HepG2 (cell line): ENCODE measurements around the gene GRPEL2. TPM values are rescaled to one million over a fixed set of nuclear protein-coding genes. Genes with fewer than 3 reads are reported as not detected.

ENCODE experiments used
- ATAC-seq: fragments of 200-7000 bp; cut with Tn5 transposase; 3 replicates; pipeline ENCODE4 v1.9.1; 2020; ENCODE audit warnings: mild to moderate bottlenecking, moderate library complexity
- BruUV-seq: library from RNA; stranded (reverse); fragments of 400-500 nt; replicated peaks from 2 replicates; lab custom pipeline; 2021; lab: Mats Ljungman, UMichigan
- CTCF ChIA-PET: fragments of 300-600 bp; formaldehyde crosslinking; extraction: SDS; loops from one replicate; lab custom pipeline; 2021; ENCODE audit warnings: low total read pairs, inconsistent platforms, low intra/inter-chr PET ratio; lab: Yijun Ruan, JAX
- POLR2A ChIA-PET: fragments of 350-600 bp; sonication (Branson Sonifier 250); formaldehyde crosslinking; loops from one replicate; lab custom pipeline; 2020; ENCODE audit warnings: antibody characterized with exemption, inconsistent platforms; lab: Yijun Ruan, JAX
- DNase-seq: peaks from one replicate; pipeline ENCODE4 v3.0.0-alpha.2; 2015; ENCODE audit warnings: low spot score
- FAIRE-seq: peaks from 3 replicates; lab custom pipeline; 2011; peaks lifted over from hg19 to GRCh38; lab: Jason Lieb, UNC
- H2AFZ ChIP-seq: one replicate; pipeline ENCODE4 v1.6.1; 2011; ENCODE audit warnings: low read length, inconsistent platforms
- H3K27ac ChIP-seq: fragments of 300-600 bp; 3 replicates; pipeline ENCODE4 v1.8.0; 2011; ENCODE audit warnings: mixed run types, mild to moderate bottlenecking, mixed read lengths, low read length, inconsistent platforms; ENCODE audit not compliant: insufficient read depth; ENCODE audit errors: extremely low read length
- H3K27me3 ChIP-seq, 2 experiments: fragments of 200-600 bp in 1 of 2; 2 replicates in 1 of 2; 3 replicates in 1 of 2; pipeline versions ENCODE4 v1.6.0 to v1.8.0; 2011; ENCODE audit warnings: low read length in 2 of 2, mild to moderate bottlenecking in 2 of 2, moderate library complexity in 2 of 2, inconsistent platforms in 1 of 2; ENCODE audit not compliant: insufficient read depth in 2 of 2, control insufficient read depth in 1 of 2
- H3K36me3 ChIP-seq, 2 experiments: fragments of 200-600 bp in 1 of 2; replicated peaks in 1 of 2; 2 replicates in 1 of 2; 3 replicates in 1 of 2; pipeline versions ENCODE4 v1.5.1 to v1.8.0; 2011; ENCODE audit warnings: low read length in 2 of 2, inconsistent platforms in 1 of 2; ENCODE audit not compliant: insufficient read depth in 2 of 2, control insufficient read depth in 1 of 2
- H3K4me1 ChIP-seq: 2 replicates; pipeline ENCODE4 v1.5.1; 2012; ENCODE audit warnings: low read length, inconsistent platforms; ENCODE audit not compliant: insufficient read depth
- H3K4me2 ChIP-seq: 2 replicates; pipeline ENCODE4 v1.6.0; 2011; ENCODE audit warnings: low read depth, low read length, inconsistent platforms
- H3K4me3 ChIP-seq, 3 experiments: fragments of 200-600 bp in 1 of 3; sonication (generic), shearing (Covaris generic) in 1 of 3; replicated peaks in 1 of 3; 2 replicates each; pipeline ENCODE4 v1.5.1; 2011 to 2016; ENCODE audit warnings: low read length in 3 of 3, inconsistent platforms in 2 of 3, low read depth in 2 of 3, mild to moderate bottlenecking in 2 of 3, control low read depth in 1 of 3, mixed read lengths in 1 of 3; ENCODE audit not compliant: insufficient read depth in 1 of 3
- H3K79me2 ChIP-seq: one replicate; pipeline ENCODE4 v1.6.1; 2011; ENCODE audit warnings: low read length, inconsistent platforms; ENCODE audit not compliant: insufficient read depth
- H3K9ac ChIP-seq: 2 replicates; pipeline ENCODE4 v1.6.0; 2011; ENCODE audit warnings: mild to moderate bottlenecking, low read depth, low read length, inconsistent platforms; ENCODE audit not compliant: insufficient read depth
- H3K9me3 ChIP-seq: 2 replicates; pipeline ENCODE4 v1.5.1; 2012; ENCODE audit warnings: mild to moderate bottlenecking, low read length
- H4K20me1 ChIP-seq: 2 replicates; pipeline ENCODE4 v1.6.0; 2011; ENCODE audit warnings: inconsistent platforms, mild to moderate bottlenecking, low read length, moderate library complexity; ENCODE audit not compliant: insufficient read depth
- CBFB ChIP-seq: sonication (generic); formaldehyde crosslinking; IDR thresholded peaks from 2 replicates; pipeline ENCODE4 v1.4.0; 2020; ENCODE audit warnings: missing genetic modification reagents
- CREB1 ChIP-seq, 2 experiments: fragments of 450-650 bp in 1 of 2; IDR thresholded peaks; 2 replicates each; pipeline ENCODE4 v1.6.1; 2016 to 2017; ENCODE audit warnings: control low read depth in 1 of 2, mild to moderate bottlenecking in 1 of 2, missing compliant biosample characterization in 1 of 2, missing genetic modification characterization in 1 of 2
- DMTF1 ChIP-seq: sonication (generic); formaldehyde crosslinking; IDR thresholded peaks from 2 replicates; pipeline ENCODE4 v1.4.0; 2020; ENCODE audit warnings: mild to moderate bottlenecking, missing genetic modification reagents
- ERF ChIP-seq: IDR thresholded peaks from 2 replicates; pipeline ENCODE4 v1.6.1; 2018; ENCODE audit warnings: missing biosample characterization, missing genetic modification reagents
- FOXC1 ChIP-seq: sonication (generic); formaldehyde crosslinking; IDR thresholded peaks from 2 replicates; pipeline ENCODE4 v1.8.0; 2022; ENCODE audit warnings: mild to moderate bottlenecking, missing genetic modification reagents, borderline replicate concordance
- FOXM1 ChIP-seq: sonication (generic); formaldehyde crosslinking; IDR thresholded peaks from 2 replicates; pipeline ENCODE4 v1.5.0; 2020; ENCODE audit warnings: missing genetic modification reagents
- HIVEP1 ChIP-seq: sonication (generic); formaldehyde crosslinking; IDR thresholded peaks from 2 replicates; pipeline ENCODE4 v1.4.0; 2020; ENCODE audit warnings: mild to moderate bottlenecking, missing genetic modification reagents
- KDM5A ChIP-seq: fragments of 200-600 bp; sonication (generic); IDR thresholded peaks from 2 replicates; pipeline ENCODE4 v1.7.0; 2018; ENCODE audit warnings: antibody characterized with exemption, mild to moderate bottlenecking, low read length, borderline replicate concordance
- NFATC3 ChIP-seq: sonication (generic); formaldehyde crosslinking; IDR thresholded peaks from 2 replicates; pipeline ENCODE4 v1.5.1; 2020; ENCODE audit warnings: mild to moderate bottlenecking, missing genetic modification reagents
- NPAS2 ChIP-seq: sonication (generic); formaldehyde crosslinking; IDR thresholded peaks from 2 replicates; pipeline ENCODE4 v1.8.0; 2022; ENCODE audit warnings: mild to moderate bottlenecking, missing genetic modification reagents, borderline replicate concordance
- PRDM15 ChIP-seq: sonication (generic); formaldehyde crosslinking; IDR thresholded peaks from 2 replicates; pipeline ENCODE4 v1.4.0; 2020; ENCODE audit warnings: missing genetic modification reagents
- RXRA ChIP-seq: sonication (generic); formaldehyde crosslinking; IDR thresholded peaks from 2 replicates; pipeline ENCODE4 v1.5.1; 2020; ENCODE audit warnings: missing genetic modification reagents
- STAT5B ChIP-seq: sonication (generic); formaldehyde crosslinking; IDR thresholded peaks from 2 replicates; pipeline ENCODE4 v1.4.0; 2020; ENCODE audit warnings: missing genetic modification reagents
- SYNCRIP ChIP-seq: fragments of 200-400 bp; formaldehyde crosslinking; IDR thresholded peaks from 2 replicates; pipeline ENCODE4 v1.6.1; 2018; ENCODE audit warnings: mild to moderate bottlenecking, low read depth, low read length; ENCODE audit not compliant: insufficient read depth
- THYN1 ChIP-seq: sonication (generic); formaldehyde crosslinking; IDR thresholded peaks from 2 replicates; pipeline ENCODE4 v1.8.1; 2023; ENCODE audit warnings: low read depth, mild to moderate bottlenecking, moderate library complexity, missing genetic modification reagents, borderline replicate concordance
- ZBTB25 ChIP-seq: IDR thresholded peaks from 2 replicates; pipeline ENCODE4 v1.6.1; 2018; ENCODE audit warnings: missing genetic modification reagents
- ZFP36L1 ChIP-seq: sonication (generic); formaldehyde crosslinking; IDR thresholded peaks from 2 replicates; pipeline ENCODE4 v1.8.0; 2022; ENCODE audit warnings: mild to moderate bottlenecking, missing genetic modification reagents, moderate library complexity
- ZNF530 ChIP-seq: sonication (generic); formaldehyde crosslinking; IDR thresholded peaks from 2 replicates; pipeline ENCODE4 v1.5.0; 2020; ENCODE audit warnings: low read depth, mild to moderate bottlenecking, missing genetic modification reagents
- ZNF709 ChIP-seq: sonication (generic); formaldehyde crosslinking; IDR thresholded peaks from 2 replicates; pipeline ENCODE4 v1.5.0; 2020; ENCODE audit warnings: mild to moderate bottlenecking, missing genetic modification reagents
- ZNF883 ChIP-seq: sonication (generic); formaldehyde crosslinking; IDR thresholded peaks from 2 replicates; pipeline ENCODE4 v1.5.1; 2020; ENCODE audit warnings: mild to moderate bottlenecking, missing genetic modification reagents; ENCODE audit errors: not compliant biosample characterization
- WGBS: methylation state at CpG from one replicate; pipeline ENCODE4 v1.1.6; 2017; ENCODE audit warnings: low lambda C conversion rate; 5-methylcytosine and 5-hydroxymethylcytosine counted together
- in situ Hi-C: cut with HindIII; loops from 2 replicates; pipeline ENCODE4 v1.10.0; 2017; ENCODE audit warnings: low pct_unique_long_range_greater_than_20kb; ENCODE audit not compliant: extremely low pct_ligation_motif_present
- intact Hi-C: fragments of 100-400 bp; cut with micrococcal nuclease; formaldehyde crosslinking; loops from one replicate; pipeline ENCODE4 v1.10.0; 2022; ENCODE audit not compliant: unreplicated experiment
- polyA plus RNA-seq, 8 experiments: library from polyadenylated mRNA; depleted of rRNA in 3 of 8; stranded (reverse) in 7 of 8; unstranded in 1 of 8; fragments of >200 nt; fragmentation: Illumina TruSeq in 4 of 8; extraction: Trizol in 4 of 8; gene quantifications; 2 replicates each; pipeline versions ENCODE4 v1.2.1 to v1.2.3, GENCODE V29; 2011 to 2016; ENCODE audit warnings: low read depth in 4 of 8, missing spikeins in 1 of 8, mixed read lengths in 1 of 8; ENCODE audit not compliant: insufficient read depth in 1 of 8
- total RNA-seq, 5 experiments: library from RNA; depleted of rRNA; stranded (reverse); fragments of >200 nt; fragmentation: Illumina TruSeq; extraction: Trizol; gene quantifications; 2 replicates each; pipeline ENCODE4 v1.2.3, GENCODE V29; 2016; ENCODE audit warnings: low read depth in 1 of 5

GRPEL2 gene
- total and polyA plus RNA-seq, 2 of the 13 experiments (the other 11 are each of a cell fraction or from before 2014, with no cell fraction given) = 13.1 to 16.6 TPM

GRCh38 chr5:149372932-149373331, 27.6 kb downstream of the GRPEL2 start:
- in situ Hi-C loops (loop anchor here (5.0 kb wide), 1 partner anchor 51 kb away; no protein-coding TSS in a partner anchor), intact Hi-C loops (no loop called here)
- no peak overlapping the region for H2AFZ ChIP-seq
- TF ChIP-seq ERF (CRISPR knock-in tag) = no peak
- no peak for TF ChIP-seq CBFB (CRISPR knock-in tag)
- TF ChIP-seq ZNF709 (CRISPR knock-in tag) = no peak
- TF ChIP-seq ZNF883 = no peak
- no peak for TF ChIP-seq CREB1 (IDR thresholded peaks at IDR 0.05)
- TF ChIP-seq CREB1 (CRISPR knock-in tag; IDR thresholded peaks at IDR 0.05) = no peak
- TF ChIP-seq PRDM15 (CRISPR knock-in tag) = no peak
- no peak for TF ChIP-seq FOXM1
- no peak for TF ChIP-seq THYN1 (CRISPR knock-in tag)
- no peak for TF ChIP-seq ZNF530
- TF ChIP-seq RXRA (CRISPR knock-in tag) = no peak
- TF ChIP-seq NFATC3 = no peak
- TF ChIP-seq NPAS2 (CRISPR knock-in tag) = no peak
- TF ChIP-seq STAT5B (CRISPR knock-in tag) = no peak
- no peak for TF ChIP-seq DMTF1 (CRISPR knock-in tag)
- TF ChIP-seq SYNCRIP = no peak
- no peak for TF ChIP-seq KDM5A
- TF ChIP-seq ZBTB25 (CRISPR knock-in tag) = no peak
- TF ChIP-seq ZFP36L1 = no peak
- no peak for TF ChIP-seq HIVEP1 (CRISPR knock-in tag)
- no peak for TF ChIP-seq FOXC1 (CRISPR knock-in tag)
- H3K4me1 ChIP-seq = peaks cover 3% of the 10 kb centered on the region
- H3K9me3 ChIP-seq = no peaks in the 10 kb centered on the region
- H3K4me2 ChIP-seq = no peak overlapping the region
- no peak for DNase-seq
- no peak overlapping the region for H3K27ac ChIP-seq
- no peak for ATAC-seq
- FAIRE-seq = no peak
- ChIA-PET POLR2A (no interaction called here), CTCF (no interaction called here)
- WGBS = 39% methylated on average over 3 of the region's 3 CpGs
- H3K27me3 ChIP-seq = peaks cover 0 to 2% of the 10 kb centered on the region in 2 experiments; a peak in 1 of 5 replicates
- H3K36me3 ChIP-seq = no peaks in the 10 kb centered on the region
- no TSS peak for BruUV-seq
- H3K4me3 ChIP-seq = no peak overlapping the region
- H3K9ac ChIP-seq = no peak overlapping the region
- no peaks in the 10 kb centered on the region for H3K79me2 ChIP-seq
- H4K20me1 ChIP-seq = no peaks in the 10 kb centered on the region
